Measurements from ENCODE around the gene P2RY14. TPM values are rescaled to one million over a fixed set of nuclear protein-coding genes. Genes with fewer than 3 reads are reported as not detected.
A peak's percentile ranks its signal among the peaks of the same experiment; 100 is the strongest.

The P2RY14 gene
- total and polyA plus RNA-seq, 2 of the 13 experiments (the other 11 are each of a cell fraction or from before 2014, with no cell fraction given): not detected

DNA sequence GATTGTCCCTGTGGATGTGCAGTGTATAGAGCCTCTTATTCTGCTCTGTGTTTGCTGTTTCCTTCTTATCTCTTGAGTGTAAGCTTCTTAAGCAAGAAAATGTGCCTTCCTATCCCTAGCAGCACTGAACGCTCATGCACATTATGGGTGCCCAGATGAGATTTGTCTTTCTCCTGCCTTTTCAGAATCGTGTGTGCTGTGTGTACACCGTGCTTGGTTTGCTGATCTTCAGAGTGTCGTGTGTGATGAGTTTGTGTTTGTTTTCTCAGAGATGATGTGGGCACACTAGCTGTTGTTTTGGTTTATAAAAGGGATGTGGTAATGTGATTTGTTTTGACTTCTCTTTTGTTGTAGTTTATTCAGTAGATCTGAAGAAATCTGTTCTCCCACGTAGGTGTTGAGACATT is 95.1 kb downstream of the P2RY14 start (continued):
- TF ChIP-seq ZNF460 (CRISPR knock-in tag; IDR thresholded peaks at IDR 0.05; ENCODE audit: borderline replicate concordance): no peak
- TF ChIP-seq, protein P1, sequence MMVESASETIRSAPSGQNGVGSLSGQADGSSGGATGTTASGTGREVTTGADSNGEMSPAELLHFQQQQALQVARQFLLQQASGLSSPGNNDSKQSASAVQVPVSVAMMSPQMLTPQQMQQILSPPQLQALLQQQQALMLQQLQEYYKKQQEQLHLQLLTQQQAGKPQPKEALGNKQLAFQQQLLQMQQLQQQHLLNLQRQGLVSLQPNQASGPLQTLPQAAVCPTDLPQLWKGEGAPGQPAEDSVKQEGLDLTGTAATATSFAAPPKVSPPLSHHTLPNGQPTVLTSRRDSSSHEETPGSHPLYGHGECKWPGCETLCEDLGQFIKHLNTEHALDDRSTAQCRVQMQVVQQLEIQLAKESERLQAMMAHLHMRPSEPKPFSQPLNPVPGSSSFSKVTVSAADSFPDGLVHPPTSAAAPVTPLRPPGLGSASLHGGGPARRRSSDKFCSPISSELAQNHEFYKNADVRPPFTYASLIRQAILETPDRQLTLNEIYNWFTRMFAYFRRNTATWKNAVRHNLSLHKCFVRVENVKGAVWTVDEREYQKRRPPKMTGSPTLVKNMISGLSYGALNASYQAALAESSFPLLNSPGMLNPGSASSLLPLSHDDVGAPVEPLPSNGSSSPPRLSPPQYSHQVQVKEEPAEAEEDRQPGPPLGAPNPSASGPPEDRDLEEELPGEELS (CRISPR knock-in tag; IDR thresholded peaks at IDR 0.05): no peak

DNA sequence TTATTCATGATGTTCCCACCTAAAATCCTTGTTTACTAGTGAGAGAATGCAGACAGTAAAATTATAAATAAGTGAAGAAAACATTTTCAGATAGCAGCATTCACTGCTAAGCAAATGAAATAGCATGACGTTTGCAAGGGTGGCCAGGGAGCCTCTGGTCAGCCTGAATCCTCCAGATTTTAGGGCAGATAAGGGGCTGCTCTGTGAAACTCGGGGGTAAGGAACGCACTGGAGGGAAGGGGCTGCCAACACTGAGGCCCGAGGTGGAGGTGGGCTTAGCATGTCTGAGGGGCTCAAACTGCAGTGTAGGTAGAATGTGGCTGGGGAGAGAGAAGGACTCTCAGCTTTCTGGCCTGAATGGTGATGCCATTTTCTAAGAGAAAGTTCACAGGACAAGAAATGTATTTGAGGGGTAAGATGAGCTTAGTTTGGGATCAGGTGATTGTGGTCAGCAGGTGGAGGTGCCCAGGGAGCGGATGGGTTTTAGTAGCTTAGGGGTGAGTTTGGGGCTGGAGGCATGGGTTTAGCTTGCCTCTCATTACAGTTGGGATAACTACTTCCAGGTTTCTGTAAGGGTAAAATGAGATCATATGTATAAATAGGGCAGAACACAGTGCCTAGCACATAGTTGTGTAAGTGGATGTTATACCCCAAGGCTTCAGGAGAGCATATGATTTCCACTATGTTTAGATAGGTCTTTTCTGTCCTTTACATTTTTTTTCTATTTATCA is 95.8 kb downstream of the P2RY14 start:
- Histone ChIP-seq H3K4me1 (ENCODE audit: insufficient read depth, low read length) (peaks cover 46% of the 10 kb centered on the region), H3K4me3 (replicated peaks in 1 of 3; ENCODE audit: insufficient read depth in 1 of 3, low read depth in 2 of 3, low read length in 3 of 3) (no peak overlapping the region), H3K4me2 (ENCODE audit: low read depth, low read length) (no peak overlapping the region), H2AFZ (ENCODE audit: low read length) (peak overlapping the region; percentile 79), H3K36me3 (replicated peaks in 1 of 2; ENCODE audit: control insufficient read depth in 1 of 2, insufficient read depth in 2 of 2, low read length in 2 of 2) (no peaks in the 10 kb centered on the region), H3K27ac (ENCODE audit: extremely low read length, insufficient read depth, low read length) (no peak overlapping the region), H3K9me3 (ENCODE audit: low read length) (no peaks in the 10 kb centered on the region), H3K9ac (ENCODE audit: insufficient read depth, low read depth, low read length) (no peak overlapping the region), H4K20me1 (ENCODE audit: insufficient read depth, low read length) (no peaks in the 10 kb centered on the region), H3K27me3 (ENCODE audit: control insufficient read depth in 1 of 2, insufficient read depth in 2 of 2, low read length in 2 of 2) (no peaks in the 10 kb centered on the region), H3K79me2 (ENCODE audit: insufficient read depth, low read length) (no peaks in the 10 kb centered on the region)
- BruUV-seq (replicated peaks): no TSS peak
- DNase-seq (ENCODE audit: low spot score): no peak
- ATAC-seq: no peak
- 93% methylated on average over 5 of the region's 5 CpGs for WGBS (ENCODE audit: low lambda C conversion rate)
- POLR2A ChIA-PET: interaction anchor here (2.0 kb wide), 1 partner anchor 15 kb away, joined by 7 read pairs; no protein-coding TSS in a partner anchor
- in situ Hi-C loops (cut with HindIII; ENCODE audit: extremely low pct_ligation_motif_present, low pct_unique_long_range_greater_than_20kb): no loop called here
- TF ChIP-seq KLF6 (CRISPR knock-in tag; IDR thresholded peaks at IDR 0.05) (no peak), PHB2 (IDR thresholded peaks at IDR 0.05; ENCODE audit: partially characterized antibody) (no peak), RCOR2 (CRISPR knock-in tag; IDR thresholded peaks at IDR 0.05) (no peak), ZNF570 (CRISPR knock-in tag; IDR thresholded peaks at IDR 0.05; ENCODE audit: borderline replicate concordance) (no peak), ZNF460 (CRISPR knock-in tag; IDR thresholded peaks at IDR 0.05; ENCODE audit: borderline replicate concordance) (no peak)
- intact Hi-C loops (cut with micrococcal nuclease; ENCODE audit: unreplicated experiment): no loop called here
- no peak for FAIRE-seq
- CTCF ChIA-PET (ENCODE audit: low intra/inter-chr PET ratio, low total read pairs): no interaction called here

All from HepG2 (cell line).